Peyer's patch (tissue), 4 donors: ENCODE measurements around the gene TMCO4. TPM values are rescaled to one million over a fixed set of nuclear protein-coding genes. Genes with fewer than 3 reads are reported as not detected.

ENCODE experiments used
- DNase-seq, 3 donors: peaks; one replicate each; pipeline ENCODE4 v3.0.0-alpha.2; 2017 to 2019
- H3K27ac ChIP-seq, 4 donors: fragments of 200-600 bp; sonication (generic); one replicate each; pipeline ENCODE4 v1.5.1; 2016 to 2019
- H3K27me3 ChIP-seq, 2 donors: fragments of 200-600 bp; sonication (generic); one replicate each; pipeline ENCODE4 v1.5.1; 2019
- H3K36me3 ChIP-seq, 3 donors: fragments of 200-600 bp; sonication (generic); one replicate each; pipeline ENCODE4 v1.5.1; 2016 to 2019
- H3K4me1 ChIP-seq, 4 donors: fragments of 200-600 bp; sonication (generic); one replicate each; pipeline ENCODE4 v1.5.1; 2016 to 2019
- H3K4me3 ChIP-seq, 4 donors: fragments of 200-600 bp; sonication (generic); 1 replicate in 3 of 4; 2 replicates in 1 of 4; pipeline ENCODE4 v1.5.1; 2016 to 2019; ENCODE audit warnings: mild to moderate bottlenecking in 1 of 4
- H3K9me3 ChIP-seq, 4 donors: fragments of 200-600 bp; sonication (generic); one replicate each; pipeline ENCODE4 v1.5.1; 2016 to 2019; ENCODE audit warnings: mild to moderate bottlenecking in 1 of 4
- POLR2A ChIP-seq, 2 donors: fragments of 450-650 bp; IDR thresholded peaks; one replicate each; pipeline ENCODE4 v1.5.1; 2017; ENCODE audit warnings: antibody characterized with exemption in 2 of 2, mild to moderate bottlenecking in 2 of 2, moderate library complexity in 2 of 2
- total RNA-seq, 4 donors: library from RNA; depleted of rRNA; stranded (reverse); fragments of >200 nt; gene quantifications; one replicate each; pipeline ENCODE4 v1.1.0, GENCODE V29; 2016
- TF ChIP-seq, protein P1 (sequence below), 6 experiments: fragments of 450-650 bp in 4 of 6; fragments of 200-600 bp in 2 of 6; sonication (generic) in 1 of 6; IDR thresholded peaks; one replicate each; pipeline ENCODE4 v1.5.1; 2017 to 2019; ENCODE audit warnings: antibody characterized with exemption in 6 of 6, mild to moderate bottlenecking in 3 of 6, moderate library complexity in 1 of 6

The TMCO4 gene
- total RNA-seq, 4 donors from 2014 or later, result 13.5 to 40.4 (median 26.1) TPM

DNA sequence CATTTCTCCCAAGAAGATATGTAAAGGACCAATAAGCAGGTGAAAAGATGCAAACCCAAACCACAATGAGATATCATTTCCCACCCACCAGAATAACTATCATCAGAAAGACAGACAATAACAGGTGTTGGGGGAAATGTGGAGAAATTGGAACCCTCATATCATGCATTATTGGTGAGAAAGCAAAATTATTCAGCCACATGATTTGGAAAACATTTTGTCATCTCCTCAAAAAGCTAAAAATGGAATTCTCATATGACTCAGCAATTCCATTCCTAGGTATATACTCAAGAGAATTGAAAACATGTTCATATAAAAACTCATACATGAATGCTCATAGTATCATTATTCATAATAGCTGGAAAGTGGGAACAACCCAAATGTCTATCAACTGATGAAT, 40.5 kb upstream of the TMCO4 start:
- no peaks in the 10 kb centered on the region for H3K36me3 ChIP-seq
- no peak overlapping the region for H3K4me3 ChIP-seq
- no peaks in the 10 kb centered on the region for H3K9me3 ChIP-seq
- no peak for TF ChIP-seq POLR2A (IDR thresholded peaks at IDR 0.05)
- TF ChIP-seq, protein P1, sequence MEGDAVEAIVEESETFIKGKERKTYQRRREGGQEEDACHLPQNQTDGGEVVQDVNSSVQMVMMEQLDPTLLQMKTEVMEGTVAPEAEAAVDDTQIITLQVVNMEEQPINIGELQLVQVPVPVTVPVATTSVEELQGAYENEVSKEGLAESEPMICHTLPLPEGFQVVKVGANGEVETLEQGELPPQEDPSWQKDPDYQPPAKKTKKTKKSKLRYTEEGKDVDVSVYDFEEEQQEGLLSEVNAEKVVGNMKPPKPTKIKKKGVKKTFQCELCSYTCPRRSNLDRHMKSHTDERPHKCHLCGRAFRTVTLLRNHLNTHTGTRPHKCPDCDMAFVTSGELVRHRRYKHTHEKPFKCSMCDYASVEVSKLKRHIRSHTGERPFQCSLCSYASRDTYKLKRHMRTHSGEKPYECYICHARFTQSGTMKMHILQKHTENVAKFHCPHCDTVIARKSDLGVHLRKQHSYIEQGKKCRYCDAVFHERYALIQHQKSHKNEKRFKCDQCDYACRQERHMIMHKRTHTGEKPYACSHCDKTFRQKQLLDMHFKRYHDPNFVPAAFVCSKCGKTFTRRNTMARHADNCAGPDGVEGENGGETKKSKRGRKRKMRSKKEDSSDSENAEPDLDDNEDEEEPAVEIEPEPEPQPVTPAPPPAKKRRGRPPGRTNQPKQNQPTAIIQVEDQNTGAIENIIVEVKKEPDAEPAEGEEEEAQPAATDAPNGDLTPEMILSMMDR (IDR thresholded peaks at IDR 0.05), result no peak
- no peak for DNase-seq
- H3K27ac ChIP-seq, result no peak overlapping the region
- no peaks in the 10 kb centered on the region for H3K27me3 ChIP-seq
- no peaks in the 10 kb centered on the region for H3K4me1 ChIP-seq

DNA sequence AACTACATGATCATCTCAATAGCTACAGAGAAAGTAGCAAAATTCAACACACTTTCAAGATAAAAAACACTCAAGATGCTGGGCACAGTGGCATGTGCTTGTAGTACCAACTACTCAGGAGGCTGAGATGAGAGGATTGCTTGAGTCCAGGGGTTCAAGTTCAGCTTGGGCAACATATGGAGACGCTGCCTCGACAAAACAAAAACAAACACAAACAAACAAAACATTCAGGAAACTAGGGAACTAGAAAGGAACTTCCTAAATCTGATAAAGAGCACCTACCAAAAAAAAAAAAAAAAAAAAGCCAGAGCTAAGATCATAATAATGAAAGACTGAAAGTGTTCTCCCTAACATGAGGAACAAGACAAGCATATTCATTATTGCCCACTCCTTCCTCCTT, 38.1 kb upstream of the TMCO4 start:
- Histone ChIP-seq H3K27me3 (no peaks in the 10 kb centered on the region), H3K4me3 (no peak overlapping the region), H3K27ac (no peak overlapping the region), H3K36me3 (no peaks in the 10 kb centered on the region), H3K4me1 (no peaks in the 10 kb centered on the region), H3K9me3 (no peaks in the 10 kb centered on the region)
- DNase-seq, result no peak
- TF ChIP-seq, protein P1 (IDR thresholded peaks at IDR 0.05), result no peak
- no peak for TF ChIP-seq POLR2A (IDR thresholded peaks at IDR 0.05)

DNA sequence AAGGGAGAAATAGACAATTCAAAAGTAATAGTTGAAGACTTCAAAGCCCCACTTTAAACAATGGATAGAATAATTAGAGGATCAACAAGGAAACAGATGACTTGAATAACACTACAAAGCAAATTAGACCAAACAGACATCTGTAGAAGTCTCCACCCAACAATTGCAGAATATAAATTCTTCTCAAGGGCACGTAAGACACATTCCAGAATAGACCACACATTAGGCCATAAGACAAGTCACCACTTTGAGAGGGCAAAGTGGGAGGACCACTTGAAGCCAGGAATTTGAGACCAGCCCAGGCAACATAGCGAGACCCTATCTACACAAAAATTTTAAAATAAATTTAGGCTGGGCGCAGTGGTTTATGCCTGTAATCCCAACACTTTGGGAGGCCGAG, 35.9 kb upstream of the TMCO4 start:
- no peak for DNase-seq
- Histone ChIP-seq H3K4me3 (no peak overlapping the region), H3K9me3 (no peaks in the 10 kb centered on the region), H3K27ac (no peak overlapping the region), H3K4me1 (no peaks in the 10 kb centered on the region), H3K27me3 (no peaks in the 10 kb centered on the region), H3K36me3 (no peaks in the 10 kb centered on the region)
- no peak for TF ChIP-seq POLR2A (IDR thresholded peaks at IDR 0.05)
- TF ChIP-seq, protein P1 (IDR thresholded peaks at IDR 0.05), result no peak

DNA sequence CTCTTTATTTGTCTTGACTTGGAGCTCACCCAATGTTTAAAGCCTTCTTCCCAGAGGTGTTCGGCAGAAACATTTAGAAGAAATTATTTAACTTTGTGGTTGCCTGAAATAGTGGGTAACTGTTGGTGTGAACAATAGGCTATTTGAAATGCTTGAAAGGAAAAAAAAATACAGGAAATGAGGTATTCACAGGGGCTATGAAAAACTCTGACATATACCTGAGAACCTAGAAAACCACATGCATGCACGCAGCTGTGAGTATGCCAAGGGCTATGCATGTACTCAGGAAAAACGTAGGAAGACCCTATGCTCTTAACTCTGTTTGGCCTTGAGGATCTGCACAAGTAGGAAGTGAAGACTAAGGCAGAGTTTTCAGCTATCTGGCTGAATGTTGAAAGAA, 31.7 kb upstream of the TMCO4 start:
- DNase-seq, result no peak
- TF ChIP-seq, protein P1 (IDR thresholded peaks at IDR 0.05), result no peak
- TF ChIP-seq POLR2A (IDR thresholded peaks at IDR 0.05), result no peak
- Histone ChIP-seq H3K4me3 (no peak overlapping the region), H3K4me1 (no peaks in the 10 kb centered on the region), H3K36me3 (no peaks in the 10 kb centered on the region), H3K27ac (no peak overlapping the region), H3K27me3 (no peaks in the 10 kb centered on the region), H3K9me3 (no peaks in the 10 kb centered on the region)

DNA sequence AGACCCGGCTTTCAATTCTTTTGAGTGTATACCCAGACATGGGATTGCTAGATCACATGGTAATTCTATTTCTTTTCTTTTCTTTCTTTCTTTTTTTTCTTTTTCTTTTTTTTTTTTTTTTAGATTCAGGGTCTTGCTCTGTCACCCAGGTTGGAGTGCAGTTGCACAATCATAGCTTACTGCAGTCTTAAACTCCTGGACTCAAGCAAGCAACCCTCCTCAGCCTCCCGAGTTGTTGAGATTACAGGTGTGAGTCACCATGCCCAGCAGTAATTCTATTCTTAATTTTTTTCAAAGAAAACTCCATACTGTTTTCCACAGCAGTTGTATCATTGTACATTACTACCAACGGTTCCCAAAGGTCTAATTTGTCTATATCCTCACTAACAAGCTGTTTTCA, 28.8 kb upstream of the TMCO4 start:
- DNase-seq, result no peak

More for the DNA sequence above, 28.8 kb upstream of the TMCO4 start:
- Histone ChIP-seq H3K27ac (no peak overlapping the region), H3K4me3 (no peak overlapping the region), H3K36me3 (no peaks in the 10 kb centered on the region), H3K27me3 (no peaks in the 10 kb centered on the region), H3K4me1 (no peaks in the 10 kb centered on the region), H3K9me3 (no peaks in the 10 kb centered on the region)
- TF ChIP-seq, protein P1 (IDR thresholded peaks at IDR 0.05), result no peak
- no peak for TF ChIP-seq POLR2A (IDR thresholded peaks at IDR 0.05)
